HG03108 (cell line): Measurements from ENCODE around the gene ARG2.

ENCODE experiments used
- ATAC-seq: cut with Tn5 transposase; IDR thresholded peaks from one replicate; pipeline ENCODE4 v1.9.1; 2021; ENCODE audit warnings: moderate library complexity; ENCODE audit not compliant: unreplicated experiment

Gene ARG2

DNA sequence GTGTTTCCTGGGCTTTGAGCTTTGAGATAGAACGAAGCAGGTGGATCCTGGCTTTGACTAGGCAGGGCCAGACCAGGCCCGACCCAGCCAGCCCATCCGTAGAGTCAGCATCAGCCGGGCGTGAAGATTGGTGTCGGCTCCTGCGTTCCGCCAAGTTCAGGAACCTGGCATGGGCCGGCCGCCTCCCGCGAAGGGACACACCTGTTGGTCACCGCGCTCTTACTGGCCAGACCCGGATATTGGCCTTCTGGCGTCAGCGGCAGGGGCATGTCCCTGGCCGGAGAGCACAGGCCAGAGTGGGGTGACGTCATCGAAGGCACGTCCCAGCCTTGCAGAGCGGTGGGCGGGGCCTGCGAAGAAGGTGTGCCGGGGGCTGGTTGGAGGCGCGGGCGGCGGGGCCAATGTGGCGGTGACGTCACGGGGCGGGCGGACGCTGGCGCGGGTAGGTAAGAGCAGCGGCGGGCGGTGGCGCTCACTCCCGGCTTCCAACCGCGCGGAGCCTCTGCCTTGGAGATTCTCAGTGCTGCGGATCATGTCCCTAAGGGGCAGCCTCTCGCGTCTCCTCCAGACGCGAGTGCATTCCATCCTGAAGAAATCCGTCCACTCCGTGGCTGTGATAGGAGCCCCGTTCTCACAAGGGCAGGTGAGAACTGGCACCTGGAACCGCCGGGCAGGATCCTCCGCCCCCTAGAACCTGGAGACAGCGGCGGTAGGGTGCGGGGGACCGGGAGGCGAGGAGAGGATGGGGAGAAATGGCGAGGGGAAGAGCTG, at the start of gene ARG2:
ARG2 (plus strand) TSS at position 475 of the 771 bp plus-strand sequence; CDS start at position 533, 58 bp downstream.
- peak; percentile 96 for ATAC-seq

DNA sequence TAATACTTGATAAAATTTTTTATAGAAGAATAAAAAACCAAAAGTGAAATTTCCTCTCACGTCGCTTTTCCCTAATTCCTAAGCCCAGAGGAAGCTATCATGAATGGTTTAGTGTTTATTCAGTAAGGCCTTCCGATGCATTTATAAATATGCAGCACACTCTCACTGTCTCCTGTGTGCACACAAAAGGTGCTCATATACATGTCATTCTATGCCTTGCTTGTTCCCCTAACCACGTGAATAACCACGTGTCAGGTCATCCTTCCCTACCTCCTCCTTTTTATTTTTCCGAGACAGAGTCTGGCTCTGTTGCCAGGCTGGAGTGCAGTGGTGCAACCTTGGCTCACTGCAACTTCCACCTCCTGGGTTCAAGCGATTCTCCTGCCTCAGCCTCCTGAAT, 49.3 kb upstream of the ARG2 start:
- no peak for ATAC-seq

- no peak for ATAC-seq
Measured at GRCh38 chr14:67571275-67571990, 48.3 kb upstream of the ARG2 start.

GRCh38 chr14:67571991-67572323, 47.8 kb upstream of the ARG2 start:
- no peak for ATAC-seq

DNA sequence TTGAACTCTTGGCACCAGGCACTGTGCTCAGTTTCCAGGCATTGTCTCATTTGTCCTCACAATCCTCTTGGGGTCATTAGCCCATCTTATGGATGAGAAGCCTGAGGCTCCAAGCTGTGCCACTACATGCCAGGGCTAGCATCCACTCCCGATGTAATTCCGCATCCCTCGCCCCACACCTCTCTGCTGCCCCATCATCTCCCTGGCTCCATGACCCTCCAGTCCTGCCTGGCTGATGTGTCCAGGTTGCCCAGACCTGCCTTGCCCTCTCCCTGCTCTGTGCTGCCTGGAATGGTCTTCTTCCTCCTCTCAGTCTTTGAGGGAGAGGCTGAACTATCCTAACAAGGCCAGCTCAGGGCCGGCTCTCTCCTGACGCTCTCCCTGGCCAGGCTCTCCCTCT, 47.1 kb upstream of the ARG2 start:
- ATAC-seq, result no peak

GRCh38 chr14:67573228-67574010, 46.3 kb upstream of the ARG2 start:
- no peak for ATAC-seq

- no peak for ATAC-seq
Measured at GRCh38 chr14:67574156-67574555, 45.6 kb upstream of the ARG2 start.

GRCh38 chr14:67574806-67575205, 44.9 kb upstream of the ARG2 start:
- no peak for ATAC-seq

GRCh38 chr14:67575684-67576083, 44.0 kb upstream of the ARG2 start:
- no peak for ATAC-seq

GRCh38 chr14:67576216-67576955, 43.3 kb upstream of the ARG2 start:
- no peak for ATAC-seq

DNA sequence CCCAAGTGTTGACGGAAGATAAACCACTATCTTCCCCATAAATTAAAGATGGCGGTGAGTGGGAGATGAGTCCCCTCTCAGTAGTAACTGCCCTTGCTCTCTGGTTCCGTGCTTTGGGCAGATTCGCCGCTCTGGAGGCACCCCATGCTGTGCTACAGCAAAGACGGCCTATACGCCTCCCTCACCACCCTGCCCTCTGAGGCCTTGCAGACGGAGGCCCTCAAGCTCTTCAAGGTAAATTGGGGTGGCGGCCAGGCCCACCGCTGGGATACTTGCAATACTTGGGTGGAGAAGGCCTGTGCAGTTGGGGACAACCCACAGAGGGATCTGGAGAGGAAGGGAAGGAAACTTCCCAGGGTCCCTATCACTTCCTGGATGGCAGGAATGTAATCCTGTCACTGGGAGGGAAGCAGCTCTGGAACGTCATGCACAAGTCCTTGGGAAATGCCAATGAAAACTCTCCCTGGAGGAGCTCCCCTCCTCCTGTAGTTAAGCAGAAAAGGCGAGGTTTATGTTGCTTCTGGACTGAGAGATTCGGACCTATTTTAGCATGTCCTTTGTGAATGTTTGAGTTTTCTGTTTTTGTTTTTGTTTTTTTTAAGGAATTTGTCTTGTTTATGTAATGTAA, 42.4 kb upstream of the ARG2 start:
- no peak for ATAC-seq

DNA sequence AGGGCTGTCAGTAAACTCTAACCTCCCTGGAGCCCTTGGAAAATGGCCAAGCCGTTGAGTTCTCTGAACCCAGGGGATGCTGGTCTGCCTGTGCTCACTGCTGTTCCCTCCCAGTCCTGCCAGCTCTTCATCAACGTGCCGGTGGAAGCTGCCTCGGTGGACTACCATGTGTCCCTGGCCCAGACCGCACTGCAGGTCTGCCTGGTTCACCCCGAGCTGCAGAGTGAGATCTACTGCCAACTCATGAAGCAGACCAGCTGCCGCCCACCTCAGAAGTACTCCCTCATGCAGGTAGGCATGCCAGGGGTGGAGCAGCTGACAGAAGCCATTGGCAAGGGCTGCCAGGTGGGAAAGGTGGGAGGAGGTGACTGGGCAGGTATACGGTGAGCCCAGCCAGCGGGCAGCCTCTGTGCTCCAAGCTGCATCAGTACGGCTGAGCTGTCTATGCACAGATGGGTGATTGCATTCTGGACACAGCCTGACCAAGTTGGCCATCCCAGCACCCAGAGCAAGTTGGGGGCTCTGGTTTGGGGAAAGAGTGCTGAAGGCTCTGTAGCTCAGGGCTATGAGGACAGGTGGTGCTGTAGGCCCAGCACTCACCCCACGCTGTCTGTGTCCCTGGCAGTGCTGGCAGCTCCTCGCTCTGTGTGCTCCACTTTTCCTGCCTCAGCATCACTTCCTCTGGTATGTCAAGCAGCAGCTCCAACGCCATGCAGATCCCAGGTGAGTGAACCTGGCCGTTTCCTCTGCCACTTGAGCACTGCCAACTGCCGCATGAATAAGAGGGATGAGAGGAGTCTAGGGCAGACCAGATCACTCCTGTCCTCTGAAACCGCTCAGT, 41.6 kb upstream of the ARG2 start:
- ATAC-seq, result no peak

DNA sequence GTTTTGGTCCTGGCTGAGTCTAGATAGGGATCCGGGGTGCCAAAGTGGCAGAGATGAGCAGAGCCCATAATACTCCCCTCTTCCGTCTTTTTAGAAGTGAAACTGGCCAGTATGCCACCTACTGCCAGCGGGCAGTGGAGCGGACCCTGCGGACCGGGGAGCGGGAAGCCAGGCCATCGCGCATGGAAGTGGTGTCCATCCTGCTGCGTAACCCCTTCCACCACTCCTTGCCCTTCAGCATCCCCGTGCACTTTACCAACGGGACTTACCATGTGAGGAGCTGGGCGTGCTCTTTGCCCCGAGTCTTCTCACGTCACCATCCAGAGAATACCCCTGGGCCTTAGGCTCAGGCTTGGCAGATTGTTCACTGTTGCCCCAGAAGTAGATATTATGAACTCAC, 40.7 kb upstream of the ARG2 start:
- no peak for ATAC-seq

DNA sequence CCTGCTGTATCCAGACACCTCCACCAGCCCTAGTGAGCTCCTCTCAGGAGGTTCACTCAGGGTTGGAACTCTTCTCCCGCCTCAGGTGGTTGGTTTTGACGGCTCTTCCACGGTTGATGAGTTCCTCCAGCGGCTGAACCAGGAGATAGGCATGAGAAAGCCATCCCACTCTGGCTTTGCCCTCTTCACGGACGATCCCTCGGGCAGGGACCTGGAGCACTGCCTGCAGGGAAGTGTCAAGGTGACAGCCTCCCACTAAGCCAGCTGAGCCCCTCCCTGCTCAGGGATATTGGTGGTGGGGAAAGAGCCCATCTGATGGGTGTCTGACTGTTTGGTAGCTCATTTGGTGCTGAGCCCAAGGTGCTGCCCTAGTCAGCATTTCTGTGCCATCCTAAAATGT, 40.1 kb upstream of the ARG2 start:
- ATAC-seq, result no peak

DNA sequence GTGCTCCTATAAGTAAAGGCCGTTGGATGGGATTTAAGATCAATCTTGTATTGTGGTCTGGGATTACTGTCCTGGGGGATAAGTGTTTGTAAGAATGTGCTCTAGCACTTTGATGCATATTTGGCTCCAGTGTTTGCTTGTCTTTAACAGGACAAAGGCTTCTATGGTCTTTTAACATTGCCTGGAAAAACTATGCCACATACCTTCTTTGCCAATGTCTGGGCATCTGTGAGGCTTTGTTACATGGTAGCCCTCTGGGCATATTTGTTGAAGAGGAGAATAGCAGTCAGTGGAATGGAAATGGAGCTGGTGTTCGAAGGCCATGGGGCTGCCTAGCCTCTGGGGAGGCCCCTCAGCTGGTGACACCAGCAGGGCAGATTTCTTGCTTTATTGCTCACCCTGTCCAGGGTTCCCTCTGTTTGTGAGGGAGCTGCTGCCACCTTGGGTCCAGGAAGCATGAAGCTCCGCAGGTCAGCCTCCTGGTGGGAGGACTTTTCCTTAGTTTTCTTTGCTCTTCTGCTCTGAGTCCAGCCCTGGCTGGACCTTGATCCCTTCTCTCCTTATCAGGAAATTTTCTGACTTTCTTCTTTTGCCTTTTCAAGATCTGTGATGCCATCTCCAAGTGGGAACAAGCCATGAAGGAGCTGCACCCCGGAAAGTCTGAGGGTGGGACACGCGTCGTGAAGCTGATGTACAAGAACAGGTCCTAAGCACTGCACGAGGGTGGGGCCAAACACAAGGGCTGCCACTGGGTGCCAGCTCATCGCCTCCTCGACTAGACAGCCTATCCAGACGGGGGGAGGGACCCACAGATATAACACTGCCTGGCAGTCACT, 39.2 kb upstream of the ARG2 start:
- ATAC-seq, result no peak

GRCh38 chr14:67581643-67582042, 38.1 kb upstream of the ARG2 start:
- ATAC-seq, result no peak

GRCh38 chr14:67582061-67582460, 37.7 kb upstream of the ARG2 start:
- ATAC-seq, result no peak

- no peak for ATAC-seq
Measured at GRCh38 chr14:67583711-67584644, 35.7 kb upstream of the ARG2 start.
